ENCODE measurements around the gene APBA2. TPM values are rescaled to one million over a fixed set of nuclear protein-coding genes. Genes with fewer than 3 reads are reported as not detected.
A peak's percentile ranks its signal among the peaks of the same experiment; 100 is the strongest.

Gene APBA2
- total and polyA plus RNA-seq, 7 donors: 0.46 to 10.7 (median 1.5) TPM

GRCh38 chr15:28934645-28935044 lies 48.9 kb downstream of the APBA2 start:
- Histone ChIP-seq H3K4me3 (no peak overlapping the region), H3K36me3 (no peaks in the 10 kb centered on the region), H3K4me1 (no peaks in the 10 kb centered on the region), H3K27ac (no peak overlapping the region), H3K27me3 (no peaks in the 10 kb centered on the region), H3K9me3 (no peaks in the 10 kb centered on the region)
- TF ChIP-seq, protein P1, sequence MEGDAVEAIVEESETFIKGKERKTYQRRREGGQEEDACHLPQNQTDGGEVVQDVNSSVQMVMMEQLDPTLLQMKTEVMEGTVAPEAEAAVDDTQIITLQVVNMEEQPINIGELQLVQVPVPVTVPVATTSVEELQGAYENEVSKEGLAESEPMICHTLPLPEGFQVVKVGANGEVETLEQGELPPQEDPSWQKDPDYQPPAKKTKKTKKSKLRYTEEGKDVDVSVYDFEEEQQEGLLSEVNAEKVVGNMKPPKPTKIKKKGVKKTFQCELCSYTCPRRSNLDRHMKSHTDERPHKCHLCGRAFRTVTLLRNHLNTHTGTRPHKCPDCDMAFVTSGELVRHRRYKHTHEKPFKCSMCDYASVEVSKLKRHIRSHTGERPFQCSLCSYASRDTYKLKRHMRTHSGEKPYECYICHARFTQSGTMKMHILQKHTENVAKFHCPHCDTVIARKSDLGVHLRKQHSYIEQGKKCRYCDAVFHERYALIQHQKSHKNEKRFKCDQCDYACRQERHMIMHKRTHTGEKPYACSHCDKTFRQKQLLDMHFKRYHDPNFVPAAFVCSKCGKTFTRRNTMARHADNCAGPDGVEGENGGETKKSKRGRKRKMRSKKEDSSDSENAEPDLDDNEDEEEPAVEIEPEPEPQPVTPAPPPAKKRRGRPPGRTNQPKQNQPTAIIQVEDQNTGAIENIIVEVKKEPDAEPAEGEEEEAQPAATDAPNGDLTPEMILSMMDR (IDR thresholded peaks at IDR 0.05): no peak
- no peak for TF ChIP-seq POLR2AphosphoS5 (IDR thresholded peaks at IDR 0.05)
- no peak for TF ChIP-seq POLR2A (IDR thresholded peaks at IDR 0.05)
- no peak for TF ChIP-seq EP300 (IDR thresholded peaks at IDR 0.05)
- peak; percentile 39 for DNase-seq
- WGBS, 2 donors: 81 to 90% methylated on average over 6 of the region's 6 CpGs
- intact Hi-C loops (cut with DNase I): no loop called here

DNA sequence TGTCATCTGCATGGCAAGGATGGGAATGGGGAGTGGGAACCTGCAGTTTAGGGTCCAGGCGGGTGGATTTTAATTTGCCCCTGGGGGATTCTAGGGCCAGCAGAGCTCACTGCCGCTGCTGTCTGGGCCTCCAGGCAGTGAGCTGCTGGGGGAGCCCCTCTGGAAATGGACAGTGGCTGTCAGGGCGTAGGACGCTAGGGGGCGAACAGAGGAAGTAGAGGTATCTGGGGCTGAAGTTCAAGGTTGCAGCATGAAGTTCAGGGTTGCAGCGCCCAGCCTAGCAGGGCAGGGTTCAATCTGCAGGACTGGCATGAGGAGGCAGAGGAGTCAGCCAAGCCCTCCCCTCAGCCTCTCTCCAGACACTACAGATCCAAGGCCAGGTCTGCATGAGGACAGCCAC lies 49.5 kb downstream of the APBA2 start:
- no peaks in the 10 kb centered on the region for H3K4me1 ChIP-seq
- TF ChIP-seq, protein P1 (IDR thresholded peaks at IDR 0.05): no peak
- TF ChIP-seq POLR2AphosphoS5 (IDR thresholded peaks at IDR 0.05) (no peak), EP300 (IDR thresholded peaks at IDR 0.05) (no peak), POLR2A (IDR thresholded peaks at IDR 0.05) (no peak)
- H3K27me3 ChIP-seq: no peaks in the 10 kb centered on the region
- peak; percentile 42 for DNase-seq
- H3K9me3 ChIP-seq: no peaks in the 10 kb centered on the region
- no peak overlapping the region for H3K4me3 ChIP-seq
- WGBS, 2 donors: 47 to 58% methylated on average over 6 of the region's 6 CpGs
- intact Hi-C loops (cut with DNase I): no loop called here
- H3K27ac ChIP-seq: no peak overlapping the region
- no peaks in the 10 kb centered on the region for H3K36me3 ChIP-seq

- no peaks in the 10 kb centered on the region for H3K4me1 ChIP-seq
- intact Hi-C loops (cut with DNase I): no loop called here
- DNase-seq: peak; percentile 14
- TF ChIP-seq, protein P1 (IDR thresholded peaks at IDR 0.05): no peak
- TF ChIP-seq POLR2AphosphoS5 (IDR thresholded peaks at IDR 0.05) (no peak), EP300 (IDR thresholded peaks at IDR 0.05) (no peak), POLR2A (IDR thresholded peaks at IDR 0.05) (no peak)
- WGBS, 2 donors: 92 to 93% methylated on average over 8 of the region's 8 CpGs
- H3K27ac ChIP-seq: no peak overlapping the region
- H3K9me3 ChIP-seq: no peaks in the 10 kb centered on the region
- no peak overlapping the region for H3K4me3 ChIP-seq
- H3K36me3 ChIP-seq: no peaks in the 10 kb centered on the region
- no peaks in the 10 kb centered on the region for H3K27me3 ChIP-seq
These were observed 50.3 kb downstream of the APBA2 start for GRCh38 chr15:28936081-28936480.

- no peaks in the 10 kb centered on the region for H3K9me3 ChIP-seq
- 86 to 89% methylated on average over 9 of the region's 9 CpGs for WGBS, 2 donors
- intact Hi-C loops (cut with DNase I): no loop called here
- no peak overlapping the region for H3K27ac ChIP-seq
- H3K4me3 ChIP-seq: no peak overlapping the region
- H3K36me3 ChIP-seq: no peaks in the 10 kb centered on the region
- no peaks in the 10 kb centered on the region for H3K27me3 ChIP-seq
- DNase-seq: peak; percentile 52
- TF ChIP-seq POLR2A (IDR thresholded peaks at IDR 0.05): no peak
- TF ChIP-seq EP300 (IDR thresholded peaks at IDR 0.05): no peak
- TF ChIP-seq, protein P1 (IDR thresholded peaks at IDR 0.05): no peak
- TF ChIP-seq POLR2AphosphoS5 (IDR thresholded peaks at IDR 0.05): no peak
- no peaks in the 10 kb centered on the region for H3K4me1 ChIP-seq
These were observed 50.7 kb downstream of the APBA2 start for GRCh38 chr15:28936481-28936881.

DNA sequence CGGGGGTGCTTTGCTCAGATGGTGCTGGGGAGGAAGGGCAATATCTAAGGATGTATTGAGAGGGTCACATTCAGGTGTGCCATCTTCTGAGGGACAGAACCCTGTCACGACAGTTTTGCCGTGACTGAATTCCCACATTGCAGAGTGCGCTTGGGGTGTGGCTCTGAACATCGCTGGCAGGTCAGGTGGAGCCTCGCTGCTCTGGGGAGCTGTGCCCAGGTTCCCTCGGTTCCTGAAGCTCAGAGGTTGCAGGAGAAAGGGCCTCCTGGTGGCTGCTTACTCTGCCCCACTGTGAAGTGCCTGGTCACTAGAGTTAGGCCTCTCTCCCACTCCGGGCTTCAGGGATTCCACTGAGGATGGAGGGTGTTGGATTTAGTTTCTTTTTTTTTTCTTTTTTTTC lies 51.5 kb downstream of the APBA2 start:
- no peak overlapping the region for H3K4me3 ChIP-seq
- no peaks in the 10 kb centered on the region for H3K36me3 ChIP-seq
- intact Hi-C loops (cut with DNase I): no loop called here
- no peaks in the 10 kb centered on the region for H3K4me1 ChIP-seq
- WGBS, 2 donors: 67 to 76% methylated on average over 8 of the region's 8 CpGs
- no peak for DNase-seq
- TF ChIP-seq POLR2AphosphoS5 (IDR thresholded peaks at IDR 0.05) (no peak), POLR2A (IDR thresholded peaks at IDR 0.05) (no peak), EP300 (IDR thresholded peaks at IDR 0.05) (no peak)
- TF ChIP-seq, protein P1 (IDR thresholded peaks at IDR 0.05): no peak
- H3K9me3 ChIP-seq: no peaks in the 10 kb centered on the region
- H3K27ac ChIP-seq: no peak overlapping the region
- no peaks in the 10 kb centered on the region for H3K27me3 ChIP-seq

Measured in sigmoid colon (tissue), 7 donors.